GM18508 (cell line): Measurements from ENCODE around the gene MCM3.

Experiments used
- ATAC-seq: cut with Tn5 transposase; IDR thresholded peaks from one replicate; pipeline ENCODE4 v1.9.1; 2021; ENCODE audit warnings: moderate number of reproducible peaks; ENCODE audit not compliant: insufficient read depth, unreplicated experiment

Gene MCM3

DNA sequence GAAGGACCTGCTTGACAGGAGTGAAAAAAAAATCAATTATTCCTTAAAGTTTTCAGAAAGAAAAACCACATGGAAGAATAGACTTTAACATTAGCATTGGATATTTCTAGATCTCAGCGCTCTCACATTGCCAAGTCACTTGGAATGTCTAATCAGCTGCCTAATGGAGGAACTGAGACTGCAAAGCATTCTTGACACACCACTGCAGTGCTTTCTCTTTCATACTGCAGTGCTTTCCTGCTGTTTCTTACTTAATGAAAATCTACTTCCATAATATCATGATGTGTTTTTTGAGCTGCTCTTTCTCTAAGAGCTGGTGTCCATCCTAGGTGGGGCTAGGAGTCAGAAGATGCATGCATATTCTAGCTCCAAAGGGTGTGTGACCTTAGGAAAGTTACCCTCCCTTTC lies 20.4 kb upstream of the MCM3 start:
- ATAC-seq, result no peak

GRCh38 chr6:52303178-52303577 lies 18.6 kb upstream of the MCM3 start:
- ATAC-seq, result no peak

GRCh38 chr6:52301326-52301725 lies 16.8 kb upstream of the MCM3 start:
- no peak for ATAC-seq

- ATAC-seq, result no peak
Measured at GRCh38 chr6:52300489-52300931, 16.0 kb upstream of the MCM3 start.

DNA sequence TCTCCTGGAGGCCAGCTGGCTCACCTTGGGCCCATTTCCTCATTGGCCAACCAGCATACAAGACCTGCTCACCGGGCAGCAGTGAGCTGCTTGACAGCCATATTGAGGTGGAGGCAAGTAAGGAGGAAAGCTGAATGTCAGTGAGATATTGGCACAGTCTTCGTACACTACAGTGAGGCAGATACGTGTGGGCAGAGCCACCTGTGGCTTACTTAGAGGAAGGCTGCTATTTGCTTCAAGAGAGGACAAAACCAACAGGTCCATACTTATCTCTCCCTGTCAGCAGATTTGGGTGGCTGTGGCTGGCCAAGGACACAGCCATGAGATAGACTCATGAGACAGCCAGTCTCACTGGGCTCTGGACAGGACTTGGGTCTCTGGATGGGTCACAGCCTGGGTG lies 15.1 kb upstream of the MCM3 start:
- ATAC-seq, result no peak

DNA sequence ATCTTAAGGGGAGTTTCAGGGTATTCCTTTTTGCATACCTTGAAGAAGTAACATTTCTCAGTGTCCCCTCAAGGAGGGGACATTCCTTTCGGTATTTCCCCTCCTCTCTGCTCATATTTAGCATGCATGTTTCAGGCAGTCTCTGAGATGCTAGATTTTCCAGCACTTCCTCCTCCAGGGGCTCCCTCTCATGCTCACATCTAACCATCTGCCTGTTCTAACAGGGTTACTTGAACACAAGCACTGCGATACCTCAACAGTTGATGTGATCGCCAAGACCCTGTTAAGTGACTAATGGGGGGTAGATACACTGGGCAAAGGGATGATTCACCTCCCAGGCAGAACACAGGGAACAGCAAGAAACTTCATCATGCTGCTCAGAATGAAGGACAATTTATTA lies 12.9 kb upstream of the MCM3 start:
- ATAC-seq, result no peak

DNA sequence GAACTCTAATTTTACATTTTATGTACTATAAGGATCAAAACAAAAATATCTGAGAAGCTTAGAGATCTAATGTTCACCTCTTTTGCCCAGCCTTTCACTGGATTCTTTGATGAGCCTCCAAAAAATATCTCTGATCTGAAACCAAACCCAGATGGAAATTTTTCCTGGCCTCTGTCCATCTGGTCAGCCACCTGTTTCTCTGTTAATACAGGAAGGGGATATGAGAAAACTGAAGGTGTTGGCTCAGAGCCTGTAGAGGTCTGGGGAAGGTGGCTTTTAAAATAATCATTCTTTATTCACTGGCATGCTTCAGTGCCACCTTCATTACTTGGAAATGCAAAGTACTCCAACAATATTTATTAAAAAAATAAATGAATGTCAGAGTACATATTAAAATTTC lies 8.5 kb upstream of the MCM3 start:
- no peak for ATAC-seq

GRCh38 chr6:52288841-52289240 lies 4.3 kb upstream of the MCM3 start:
- no peak for ATAC-seq

DNA sequence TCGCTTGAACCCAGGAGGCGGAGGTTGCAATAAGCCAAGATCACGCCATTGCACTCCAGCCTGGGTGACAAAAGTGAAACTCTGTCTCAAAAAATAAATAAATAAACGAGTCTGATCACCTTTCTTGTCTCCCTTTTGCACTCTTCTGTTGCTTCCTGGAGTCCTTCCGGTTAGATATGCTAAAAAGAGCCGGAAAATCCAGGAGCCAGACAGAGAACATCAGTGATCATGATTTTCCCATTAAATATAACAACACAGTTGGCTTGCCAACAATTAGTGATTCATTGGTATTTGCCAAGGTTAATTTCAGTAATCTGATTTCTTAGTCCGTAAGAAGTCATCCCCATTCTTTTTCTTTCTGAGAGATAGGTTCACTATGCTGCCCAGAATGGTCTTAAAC lies 3.7 kb upstream of the MCM3 start:
- no peak for ATAC-seq

DNA sequence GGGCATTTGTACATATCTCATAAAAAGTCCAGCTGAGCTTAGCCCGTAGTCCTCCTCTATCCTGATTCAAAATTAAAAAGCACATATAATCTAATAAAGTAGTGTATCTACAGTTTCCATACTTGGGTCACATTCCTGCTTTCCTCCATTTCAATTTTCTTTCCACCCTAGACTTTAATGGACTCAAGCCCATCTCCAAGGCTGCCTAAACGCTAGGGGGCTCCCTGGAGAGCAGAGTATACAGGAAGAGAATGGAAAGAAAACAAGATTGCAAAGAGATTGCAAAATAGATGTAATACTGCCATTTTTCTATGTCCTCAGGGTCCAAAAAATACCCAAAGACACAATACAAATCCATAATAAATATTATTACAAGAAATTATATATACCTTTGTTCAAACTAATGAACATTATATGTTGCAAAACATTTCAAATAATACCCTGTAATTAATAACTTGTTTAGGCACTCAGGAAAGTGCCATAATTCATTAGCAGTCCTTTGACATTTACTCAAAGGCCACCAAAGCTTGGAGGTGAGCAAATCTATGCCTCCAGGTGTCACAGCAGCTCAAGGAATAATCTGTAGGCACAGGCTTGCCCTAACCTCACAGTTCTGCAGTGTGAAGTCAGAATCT lies 2.4 kb upstream of the MCM3 start:
- no peak for ATAC-seq

DNA sequence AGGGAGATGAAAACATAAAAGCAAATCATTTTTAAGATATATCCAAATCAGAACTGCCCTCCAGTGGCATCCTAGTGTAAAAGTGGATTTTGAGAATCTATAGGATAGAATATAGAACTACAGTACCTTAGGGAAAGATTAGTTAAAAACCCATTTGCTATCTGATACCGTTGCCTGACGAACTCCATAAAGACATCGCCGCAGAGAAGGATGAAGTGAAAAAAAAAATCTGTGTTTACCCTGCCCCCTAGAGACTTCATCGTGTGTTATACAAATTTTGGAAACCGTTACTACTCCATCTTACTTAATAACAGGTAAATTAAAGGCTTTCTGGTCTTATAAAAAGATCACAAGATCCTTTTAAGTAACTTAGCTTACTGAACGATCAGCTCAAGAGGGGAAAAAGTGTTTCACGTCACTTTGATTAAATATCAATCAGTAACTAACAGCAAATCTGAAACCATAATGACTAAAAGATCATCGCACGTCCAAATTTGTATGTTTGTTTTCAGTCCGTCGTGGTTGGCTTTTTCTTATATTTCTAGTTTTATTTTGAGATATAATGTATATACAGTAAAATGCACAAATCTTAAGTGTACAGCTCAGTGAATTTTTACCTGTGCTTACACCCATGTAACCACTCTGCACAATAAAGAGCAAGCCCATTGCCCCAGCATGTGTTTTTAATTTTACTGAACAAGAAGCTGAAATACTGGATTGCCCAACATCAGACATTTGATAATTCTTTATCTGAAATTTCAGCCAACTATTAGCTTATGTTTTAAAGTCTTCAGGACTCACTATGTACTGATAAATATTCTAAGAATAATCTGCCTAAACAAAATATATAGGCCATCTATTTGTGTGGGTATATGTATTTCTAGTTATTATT lies 881 bp upstream of the MCM3 start:
- no peak for ATAC-seq

DNA sequence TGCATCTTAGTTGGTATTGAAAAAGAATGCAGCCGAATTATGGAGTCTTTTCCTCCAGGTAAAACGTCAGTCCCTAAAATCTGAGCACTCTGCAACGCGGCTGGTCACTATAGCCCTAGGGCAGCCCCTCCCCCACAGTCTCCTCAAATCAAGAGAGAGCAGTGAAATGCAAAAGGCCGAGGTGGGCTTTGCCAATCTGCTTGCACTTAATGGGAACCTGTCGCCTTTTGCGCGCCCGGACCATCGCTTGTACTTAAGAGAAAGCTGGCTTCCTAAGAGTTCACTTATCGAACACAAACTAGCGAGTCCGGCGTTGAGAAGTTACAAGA lies 447 bp downstream of the MCM3 start:
- no peak for ATAC-seq

DNA sequence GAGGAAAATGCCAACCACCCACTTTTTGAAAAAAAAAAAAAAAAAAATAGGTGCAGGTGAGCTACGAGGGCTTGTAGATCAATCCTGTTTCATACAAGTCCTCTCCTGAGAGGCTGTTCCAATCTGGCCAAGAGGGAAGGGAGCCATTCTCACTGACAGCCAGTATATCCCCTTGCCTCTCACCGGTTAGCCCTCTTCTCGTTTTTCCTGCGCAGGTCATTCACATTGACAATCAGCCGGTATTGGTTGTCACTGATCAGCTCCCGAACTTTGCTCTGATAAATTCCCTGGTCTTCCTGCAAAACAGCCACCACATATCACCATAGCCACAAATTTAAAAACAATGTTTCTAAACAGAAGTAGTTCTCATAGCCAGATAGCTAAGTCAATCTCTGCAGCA lies 1.4 kb downstream of the MCM3 start:
- no peak for ATAC-seq

- no peak for ATAC-seq
Measured at GRCh38 chr6:52276130-52276529, 8.4 kb downstream of the MCM3 start.

- ATAC-seq, result no peak
Measured at GRCh38 chr6:52271852-52272460, 12.6 kb downstream of the MCM3 start.

- no peak for ATAC-seq
Measured at GRCh38 chr6:52263709-52264540, 20.6 kb downstream of the MCM3 start.

GRCh38 chr6:52262620-52263344 lies 21.8 kb downstream of the MCM3 start:
- ATAC-seq, result no peak

GRCh38 chr6:52261229-52261628 lies 23.3 kb downstream of the MCM3 start:
- ATAC-seq, result no peak

- no peak for ATAC-seq
Measured at GRCh38 chr6:52260634-52261033, 23.9 kb downstream of the MCM3 start.

DNA sequence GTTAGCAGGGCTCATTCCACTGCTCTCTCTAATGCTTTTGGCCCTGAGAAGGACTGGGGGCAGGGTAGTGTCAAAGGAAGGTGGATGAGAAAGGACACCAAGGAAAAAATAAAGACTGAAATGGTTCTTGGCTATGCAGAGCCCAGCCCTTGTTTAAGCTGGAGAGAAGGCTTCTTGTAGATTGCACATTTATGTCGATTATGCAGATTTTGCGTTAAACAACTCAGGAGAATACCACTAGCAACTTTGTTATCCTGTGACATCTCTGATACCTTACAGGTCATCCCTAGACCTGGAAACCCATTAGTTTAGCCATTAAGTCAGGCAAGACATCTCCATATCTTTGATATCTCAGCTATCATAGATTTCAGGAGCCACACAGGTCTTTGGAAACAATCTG lies 29.1 kb downstream of the MCM3 start:
- no peak for ATAC-seq
